Measurements from ENCODE around the gene NCR3LG1. TPM values are rescaled to one million over a fixed set of nuclear protein-coding genes. Genes with fewer than 3 reads are reported as not detected.

Gene NCR3LG1
- total and polyA plus RNA-seq, 9 of the 15 experiments (the other 6 are each of a cell fraction or from before 2014, with no cell fraction given): 4.1 to 39.8 (median 25.1) TPM

GRCh38 chr11:17399236-17399635 is 47.6 kb downstream of the NCR3LG1 start:
- peak; percentile 33 for TF ChIP-seq RBM25 (IDR thresholded peaks at IDR 0.05; ENCODE audit: low read depth, low read length, severe bottlenecking)
- no peak for TF ChIP-seq NFYB (IDR thresholded peaks at IDR 0.05; ENCODE audit: extremely low read depth, insufficient read length)
- in situ Hi-C loops (cut with MboI): loop anchor here (10.0 kb wide), 1 partner anchor 126 kb away; no protein-coding TSS in a partner anchor
- Histone ChIP-seq H4K20me1 (replicated peaks; ENCODE audit: control insufficient read depth, insufficient read depth, low read length) (peaks cover 8% of the 10 kb centered on the region; the same call in 1 of the 2 replicates), H3K36me3 (ENCODE audit: control insufficient read depth, insufficient read depth, low read length) (no peaks in the 10 kb centered on the region), H3K27me3 (ENCODE audit: control insufficient read depth in 2 of 2, insufficient read depth in 2 of 2, low read length in 2 of 2) (peaks cover 32 to 88% of the 10 kb centered on the region in 2 experiments), H3K9me1 (ENCODE audit: control insufficient read depth, insufficient read depth, low read length) (no peaks in the 10 kb centered on the region), H3K9ac (ENCODE audit: insufficient read depth in 1 of 2, low read depth in 2 of 2, low read length in 2 of 2) (no peak overlapping the region), H3K4me1 (replicated peaks in 1 of 2; ENCODE audit: control insufficient read depth in 2 of 2, insufficient read depth in 2 of 2, low read length in 2 of 2) (peaks cover 0 to 4% of the 10 kb centered on the region in 2 experiments; a peak in 1 of 5 replicates), H3K27ac (ENCODE audit: extremely low read depth, low read depth, low read length) (no peak overlapping the region), H3K4me3 (no peak overlapping the region), H3K9me3 (replicated peaks; ENCODE audit: control insufficient read depth, insufficient read depth, low read depth, low read length) (no peaks in the 10 kb centered on the region), H3K4me2 (ENCODE audit: insufficient read depth, low read length) (no peak overlapping the region), H3K79me2 (ENCODE audit: control insufficient read depth, insufficient read depth, low read length) (no peaks in the 10 kb centered on the region), H2AFZ (ENCODE audit: low read depth, low read length) (no peak overlapping the region)
- intact Hi-C loops (cut with micrococcal nuclease): no loop called here
- CTCF ChIA-PET (ENCODE audit: low intra/inter-chr PET ratio): no interaction called here
- POLR2A ChIA-PET: no interaction called here
- no peak for DNase-seq (ENCODE audit: extremely low read depth in 1 of 4, low spot score in 3 of 4)
- BruUV-seq (replicated peaks): no TSS peak
- no peak for ATAC-seq
- no peak for FAIRE-seq

- ChIA-PET CTCF (ENCODE audit: low intra/inter-chr PET ratio) (no interaction called here), POLR2A (interaction anchor here (0.6 kb wide), 1 partner anchor 152 kb away, joined by 4 read pairs; no protein-coding TSS in a partner anchor)
- no peak overlapping the region for H2AFZ ChIP-seq (ENCODE audit: low read depth, low read length)
- H3K36me3 ChIP-seq (ENCODE audit: control insufficient read depth, insufficient read depth, low read length): no peaks in the 10 kb centered on the region
- no TSS peak for BruUV-seq (replicated peaks)
- under 1% methylated on average over 19 of the region's 19 CpGs for WGBS (ENCODE audit: insufficient coverage, low coverage, missing lambda C conversion rate)
- H3K79me2 ChIP-seq (ENCODE audit: control insufficient read depth, insufficient read depth, low read length): no peaks in the 10 kb centered on the region
- no peak overlapping the region for H3K4me3 ChIP-seq
- TF ChIP-seq RFX1 (IDR thresholded peaks at IDR 0.05): no peak
- peak; percentile 62; the same call in 1 of the 2 replicates for TF ChIP-seq SPI1 (IDR thresholded peaks at IDR 0.05; ENCODE audit: borderline replicate concordance, low read depth, low read length)
- no peak overlapping the region for H3K9ac ChIP-seq (ENCODE audit: insufficient read depth in 1 of 2, low read depth in 2 of 2, low read length in 2 of 2)
- ATAC-seq: no peak
- no peak for FAIRE-seq
- H3K4me2 ChIP-seq (ENCODE audit: insufficient read depth, low read length): no peak overlapping the region
- peaks cover 27 to 79% of the 10 kb centered on the region in 2 experiments; a peak in 4 of 5 replicates for H3K27me3 ChIP-seq (ENCODE audit: control insufficient read depth in 2 of 2, insufficient read depth in 2 of 2, low read length in 2 of 2)
- no peak overlapping the region for H3K27ac ChIP-seq (ENCODE audit: extremely low read depth, low read depth, low read length)
- intact Hi-C loops (cut with micrococcal nuclease) (no loop called here), in situ Hi-C loops (cut with MboI) (no loop called here)
- H3K9me3 ChIP-seq (replicated peaks; ENCODE audit: control insufficient read depth, insufficient read depth, low read depth, low read length): no peaks in the 10 kb centered on the region
- peaks cover 0 to 4% of the 10 kb centered on the region in 2 experiments; a peak in 1 of 5 replicates for H3K4me1 ChIP-seq (replicated peaks in 1 of 2; ENCODE audit: control insufficient read depth in 2 of 2, insufficient read depth in 2 of 2, low read length in 2 of 2)
- no peak for DNase-seq (ENCODE audit: extremely low read depth in 1 of 4, low spot score in 3 of 4)
- H4K20me1 ChIP-seq (replicated peaks; ENCODE audit: control insufficient read depth, insufficient read depth, low read length): peaks cover 5% of the 10 kb centered on the region; the same call in 1 of the 2 replicates
- no peaks in the 10 kb centered on the region for H3K9me1 ChIP-seq (ENCODE audit: control insufficient read depth, insufficient read depth, low read length)
Observed at GRCh38 chr11:17400048-17400775, 48.6 kb downstream of the NCR3LG1 start.

Measured in K562 (cell line).